COR-L47 (cell line): ENCODE measurements around the gene SYN1.

Experiments
- DNase-seq: peaks from one replicate; lab custom pipeline; 2025; lab: John Stamatoyannopoulos, UW

The SYN1 gene

GRCh38 chrX:47523297-47523696 lies 96.4 kb downstream of the SYN1 start:
- peak; percentile 72 for DNase-seq
